Neural cell (in vitro differentiated cells): ENCODE measurements around the gene NLRP3. TPM values are rescaled to one million over a fixed set of nuclear protein-coding genes. Genes with fewer than 3 reads are reported as not detected.
"Not testable (repeated sequence)": the region's sequence is repeated elsewhere in the genome, so short reads cannot be mapped to it uniquely, and the experiment has no call there.

Experiments
- H2AFZ ChIP-seq: fragments of 200-600, 300-800 bp; sonication (generic), shearing (Covaris generic); 2 replicates; pipeline ENCODE4 v1.6.0; 2014; ENCODE audit warnings: low read depth, mild to moderate bottlenecking, antibody characterized with exemption, low read length, moderate library complexity
- H3F3A ChIP-seq: fragments of 200-600 bp; shearing (Covaris generic); 2 replicates; pipeline ENCODE4 v1.6.1; 2016; ENCODE audit warnings: mild to moderate bottlenecking, moderate library complexity, mixed read lengths, antibody characterized with exemption, low read length; ENCODE audit not compliant: insufficient read depth, poor library complexity, severe bottlenecking
- H3K27ac ChIP-seq: fragments of 200-600, 300-800 bp; sonication (generic), shearing (Covaris generic); 2 replicates; pipeline ENCODE4 v1.5.1; 2014; ENCODE audit warnings: mild to moderate bottlenecking, low read length, moderate library complexity
- H3K27me3 ChIP-seq: fragments of 300-800, 200-600 bp; sonication (generic), shearing (Covaris generic); 2 replicates; pipeline ENCODE4 v1.6.0; 2014; ENCODE audit warnings: mild to moderate bottlenecking, low read depth, low read length, moderate library complexity; ENCODE audit not compliant: insufficient read depth
- H3K36me3 ChIP-seq: fragments of 300-800, 200-600 bp; sonication (generic), shearing (Covaris generic); 2 replicates; pipeline ENCODE4 v1.5.1; 2014; ENCODE audit warnings: mild to moderate bottlenecking, antibody characterized with exemption, low read length, moderate library complexity; ENCODE audit not compliant: insufficient read depth
- H3K4me2 ChIP-seq: fragments of 300-800, 200-600 bp; sonication (generic), shearing (Covaris generic); 2 replicates; pipeline ENCODE4 v1.6.0; 2014; ENCODE audit warnings: mild to moderate bottlenecking, low read length
- H3K4me3 ChIP-seq: fragments of 300-800, 200-600 bp; sonication (generic), shearing (Covaris generic); 2 replicates; pipeline ENCODE4 v1.5.1; 2014; ENCODE audit warnings: mild to moderate bottlenecking, low read length, moderate library complexity
- H3K79me2 ChIP-seq: fragments of 200-600 bp; shearing (Covaris generic); replicated peaks from 2 replicates; pipeline ENCODE4 v1.6.0; 2014; ENCODE audit warnings: mild to moderate bottlenecking, low read length, moderate library complexity; ENCODE audit not compliant: insufficient read depth
- H3K9ac ChIP-seq: fragments of 300-800, 200-600 bp; sonication (generic), shearing (Covaris generic); 2 replicates; pipeline ENCODE4 v1.6.1; 2016; ENCODE audit warnings: mild to moderate bottlenecking, low read length, mixed read lengths
- H3K9me2 ChIP-seq: fragments of 200-600 bp; shearing (Covaris generic); 2 replicates; pipeline ENCODE4 v1.6.1; 2016; ENCODE audit warnings: mild to moderate bottlenecking, low read length, mixed read lengths; ENCODE audit not compliant: insufficient read depth
- H3K9me3 ChIP-seq: fragments of 200-600, 300-800 bp; sonication (generic), shearing (Covaris generic); 2 replicates; pipeline ENCODE4 v1.6.1; 2016; ENCODE audit warnings: mild to moderate bottlenecking, mixed run types, low read length, moderate library complexity, mixed read lengths
- H4K20me1 ChIP-seq: fragments of 200-600 bp; shearing (Covaris generic); 2 replicates; pipeline ENCODE4 v1.6.1; 2016; ENCODE audit warnings: mild to moderate bottlenecking, mixed run types; ENCODE audit not compliant: insufficient read depth
- EP300 ChIP-seq: fragments of 450-650 bp; conservative IDR thresholded peaks from 2 replicates; pipeline ENCODE4 v1.6.1; 2014; ENCODE audit warnings: antibody characterized with exemption, mild to moderate bottlenecking, moderate library complexity; ENCODE audit not compliant: poor library complexity, severe bottlenecking
- EZH2 ChIP-seq: fragments of 200-600, 300-800 bp; shearing (Covaris generic), sonication (generic); IDR thresholded peaks from 2 replicates; pipeline ENCODE4 v1.6.1; 2014; ENCODE audit warnings: antibody characterized with exemption, low read length, borderline replicate concordance, mild to moderate bottlenecking; ENCODE audit not compliant: insufficient read depth, poor library complexity, severe bottlenecking
- MXI1 ChIP-seq: fragments of 450-650 bp; conservative IDR thresholded peaks from 2 replicates; pipeline ENCODE4 v1.6.1; 2014; ENCODE audit warnings: antibody characterized with exemption, mild to moderate bottlenecking; ENCODE audit not compliant: poor library complexity, severe bottlenecking
- POLR2AphosphoS5 ChIP-seq: IDR thresholded peaks from 2 replicates; pipeline ENCODE4 v1.6.1; 2012
- RAD21 ChIP-seq: fragments of 450-650 bp; conservative IDR thresholded peaks from 2 replicates; pipeline ENCODE4 v1.6.1; 2014; ENCODE audit warnings: antibody characterized with exemption, mild to moderate bottlenecking, moderate library complexity
- SMC3 ChIP-seq: fragments of 450-650 bp; conservative IDR thresholded peaks from 2 replicates; pipeline ENCODE4 v1.6.1; 2014; ENCODE audit warnings: antibody characterized with exemption, mild to moderate bottlenecking, moderate library complexity; ENCODE audit not compliant: poor library complexity
- TAF1 ChIP-seq: IDR thresholded peaks from 2 replicates; pipeline ENCODE4 v1.6.1; 2012; ENCODE audit warnings: low read depth
- polyA plus RNA-seq: library from polyadenylated mRNA; depleted of rRNA; stranded (reverse); fragments of >200 nt; gene quantifications from 2 replicates; pipeline ENCODE4 v1.2.3, GENCODE V29; 2014
- TF ChIP-seq, protein P1 (sequence below): IDR thresholded peaks from 2 replicates; pipeline ENCODE4 v1.6.1; 2012; ENCODE audit warnings: borderline replicate concordance
- TF ChIP-seq, protein P2 (sequence below): fragments of 450-650 bp; IDR thresholded peaks from 2 replicates; pipeline ENCODE4 v1.5.1; 2014; ENCODE audit warnings: antibody characterized with exemption, mild to moderate bottlenecking, moderate library complexity; ENCODE audit not compliant: poor library complexity, severe bottlenecking

The NLRP3 gene
- polyA plus RNA-seq, 1 donor from 2014 or later = 0.36 TPM

DNA sequence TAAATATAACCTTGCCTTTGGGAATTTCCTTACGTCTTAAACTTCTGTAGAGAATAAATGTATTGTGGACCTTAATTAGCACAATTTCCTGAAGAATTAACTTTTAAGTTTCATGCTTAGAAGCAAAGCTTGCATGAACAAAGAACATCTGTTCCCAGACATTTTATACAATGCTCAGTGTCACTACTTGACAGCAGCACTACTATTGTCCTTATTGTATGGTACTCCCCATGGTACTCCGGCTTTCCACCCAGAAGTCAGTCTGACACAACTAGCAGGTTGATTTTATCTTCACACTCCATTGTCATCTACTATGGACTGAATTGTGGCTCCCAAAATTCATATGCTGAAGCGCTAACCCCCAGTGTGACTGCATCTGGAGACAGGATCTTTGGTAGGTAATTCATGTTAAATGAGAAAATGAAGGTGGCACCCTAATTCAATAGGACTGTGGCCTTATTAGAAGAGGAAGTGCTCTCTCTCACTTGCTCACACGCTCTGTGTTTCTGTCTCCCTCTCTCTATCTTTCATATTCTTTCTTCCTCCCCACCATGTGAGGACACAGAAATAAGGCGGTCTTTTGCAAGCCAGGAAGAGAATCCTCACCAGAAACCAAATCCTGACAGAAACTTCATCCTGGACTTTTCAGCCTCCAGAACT, 52.6 kb downstream of the NLRP3 start:
- Histone ChIP-seq H3K9me2 (no peaks in the 10 kb centered on the region), H3K4me2 (no peak overlapping the region), H3F3A (no peaks in the 10 kb centered on the region), H3K79me2 (no peaks in the 10 kb centered on the region), H3K27me3 (no peaks in the 10 kb centered on the region), H3K4me3 (no peak overlapping the region), H3K27ac (no peak overlapping the region), H3K36me3 (no peaks in the 10 kb centered on the region), H3K9ac (no peak overlapping the region), H3K9me3 (no peaks in the 10 kb centered on the region), H4K20me1 (no peaks in the 10 kb centered on the region), H2AFZ (no peak overlapping the region)
- TF ChIP-seq MXI1 (no peak), EP300 (no peak), RAD21 (no peak), TAF1 (no peak), SMC3 (no peak), POLR2AphosphoS5 (no peak), EZH2 (no peak)
- TF ChIP-seq, protein P1, sequence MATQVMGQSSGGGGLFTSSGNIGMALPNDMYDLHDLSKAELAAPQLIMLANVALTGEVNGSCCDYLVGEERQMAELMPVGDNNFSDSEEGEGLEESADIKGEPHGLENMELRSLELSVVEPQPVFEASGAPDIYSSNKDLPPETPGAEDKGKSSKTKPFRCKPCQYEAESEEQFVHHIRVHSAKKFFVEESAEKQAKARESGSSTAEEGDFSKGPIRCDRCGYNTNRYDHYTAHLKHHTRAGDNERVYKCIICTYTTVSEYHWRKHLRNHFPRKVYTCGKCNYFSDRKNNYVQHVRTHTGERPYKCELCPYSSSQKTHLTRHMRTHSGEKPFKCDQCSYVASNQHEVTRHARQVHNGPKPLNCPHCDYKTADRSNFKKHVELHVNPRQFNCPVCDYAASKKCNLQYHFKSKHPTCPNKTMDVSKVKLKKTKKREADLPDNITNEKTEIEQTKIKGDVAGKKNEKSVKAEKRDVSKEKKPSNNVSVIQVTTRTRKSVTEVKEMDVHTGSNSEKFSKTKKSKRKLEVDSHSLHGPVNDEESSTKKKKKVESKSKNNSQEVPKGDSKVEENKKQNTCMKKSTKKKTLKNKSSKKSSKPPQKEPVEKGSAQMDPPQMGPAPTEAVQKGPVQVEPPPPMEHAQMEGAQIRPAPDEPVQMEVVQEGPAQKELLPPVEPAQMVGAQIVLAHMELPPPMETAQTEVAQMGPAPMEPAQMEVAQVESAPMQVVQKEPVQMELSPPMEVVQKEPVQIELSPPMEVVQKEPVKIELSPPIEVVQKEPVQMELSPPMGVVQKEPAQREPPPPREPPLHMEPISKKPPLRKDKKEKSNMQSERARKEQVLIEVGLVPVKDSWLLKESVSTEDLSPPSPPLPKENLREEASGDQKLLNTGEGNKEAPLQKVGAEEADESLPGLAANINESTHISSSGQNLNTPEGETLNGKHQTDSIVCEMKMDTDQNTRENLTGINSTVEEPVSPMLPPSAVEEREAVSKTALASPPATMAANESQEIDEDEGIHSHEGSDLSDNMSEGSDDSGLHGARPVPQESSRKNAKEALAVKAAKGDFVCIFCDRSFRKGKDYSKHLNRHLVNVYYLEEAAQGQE = no peak
- TF ChIP-seq, protein P2, sequence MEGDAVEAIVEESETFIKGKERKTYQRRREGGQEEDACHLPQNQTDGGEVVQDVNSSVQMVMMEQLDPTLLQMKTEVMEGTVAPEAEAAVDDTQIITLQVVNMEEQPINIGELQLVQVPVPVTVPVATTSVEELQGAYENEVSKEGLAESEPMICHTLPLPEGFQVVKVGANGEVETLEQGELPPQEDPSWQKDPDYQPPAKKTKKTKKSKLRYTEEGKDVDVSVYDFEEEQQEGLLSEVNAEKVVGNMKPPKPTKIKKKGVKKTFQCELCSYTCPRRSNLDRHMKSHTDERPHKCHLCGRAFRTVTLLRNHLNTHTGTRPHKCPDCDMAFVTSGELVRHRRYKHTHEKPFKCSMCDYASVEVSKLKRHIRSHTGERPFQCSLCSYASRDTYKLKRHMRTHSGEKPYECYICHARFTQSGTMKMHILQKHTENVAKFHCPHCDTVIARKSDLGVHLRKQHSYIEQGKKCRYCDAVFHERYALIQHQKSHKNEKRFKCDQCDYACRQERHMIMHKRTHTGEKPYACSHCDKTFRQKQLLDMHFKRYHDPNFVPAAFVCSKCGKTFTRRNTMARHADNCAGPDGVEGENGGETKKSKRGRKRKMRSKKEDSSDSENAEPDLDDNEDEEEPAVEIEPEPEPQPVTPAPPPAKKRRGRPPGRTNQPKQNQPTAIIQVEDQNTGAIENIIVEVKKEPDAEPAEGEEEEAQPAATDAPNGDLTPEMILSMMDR = no peak

DNA sequence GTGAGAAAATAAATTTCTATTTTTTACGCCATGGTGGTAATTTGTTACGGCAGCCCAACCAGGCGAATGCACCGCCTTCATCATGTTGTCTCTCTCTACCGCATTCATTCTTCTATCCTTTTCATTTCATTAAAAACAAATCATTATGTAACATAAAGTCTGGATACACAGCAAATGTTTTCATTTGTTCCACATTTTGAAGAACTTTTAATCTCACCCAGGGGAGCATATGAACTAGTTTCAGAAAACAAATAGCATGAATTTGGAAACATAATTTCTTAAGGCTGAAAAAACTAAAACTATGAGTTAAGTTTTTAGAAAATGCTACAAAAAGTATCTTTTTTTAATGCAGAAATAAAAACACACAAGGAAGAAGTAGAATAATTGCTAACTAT, 53.2 kb downstream of the NLRP3 start:
- no peaks in the 10 kb centered on the region for H3K9me3 ChIP-seq
- no peaks in the 10 kb centered on the region for H3K36me3 ChIP-seq
- no peaks in the 10 kb centered on the region for H3K79me2 ChIP-seq
- TF ChIP-seq MXI1 = no peak
- TF ChIP-seq SMC3 = no peak
- TF ChIP-seq EZH2 = no peak
- no peak for TF ChIP-seq RAD21
- TF ChIP-seq, protein P2 = no peak
- TF ChIP-seq, protein P1 = no peak
- TF ChIP-seq TAF1 = no peak
- no peak for TF ChIP-seq EP300
- TF ChIP-seq POLR2AphosphoS5 = no peak
- H3K4me3 ChIP-seq = no peak overlapping the region
- no peaks in the 10 kb centered on the region for H4K20me1 ChIP-seq
- no peak overlapping the region for H3K4me2 ChIP-seq
- H3K9ac ChIP-seq = no peak overlapping the region
- no peaks in the 10 kb centered on the region for H3K9me2 ChIP-seq
- H3K27ac ChIP-seq = no peak overlapping the region
- H3F3A ChIP-seq = no peaks in the 10 kb centered on the region
- no peak overlapping the region for H2AFZ ChIP-seq
- H3K27me3 ChIP-seq = no peaks in the 10 kb centered on the region

DNA sequence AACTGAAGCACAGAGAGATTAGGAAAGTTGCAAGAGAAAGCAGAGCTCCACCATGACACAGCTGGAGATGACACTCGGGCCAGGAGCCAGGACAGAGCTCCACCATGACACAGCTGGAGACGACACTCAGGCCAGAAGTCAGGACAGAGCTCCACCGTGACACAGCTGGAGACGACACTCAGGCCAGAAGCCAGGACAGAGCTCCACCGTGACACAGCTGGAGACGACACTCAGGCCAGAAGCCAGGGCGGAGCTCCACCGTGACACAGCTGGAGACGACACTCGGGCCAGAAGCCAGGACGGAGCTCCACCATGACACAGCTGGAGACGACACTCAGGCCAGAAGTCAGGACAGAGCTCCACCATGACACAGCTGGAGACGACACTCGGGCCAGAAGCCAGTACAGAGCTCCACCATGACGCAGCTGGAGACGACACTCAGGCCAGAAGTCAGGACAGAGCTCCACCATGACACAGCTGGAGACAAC, 55.0 kb downstream of the NLRP3 start:
- H4K20me1 ChIP-seq, H3K79me2 ChIP-seq, H3K9me3 ChIP-seq, H3K9me2 ChIP-seq, H3K27ac ChIP-seq, H3K4me3 ChIP-seq, H2AFZ ChIP-seq, H3F3A ChIP-seq, H3K36me3 ChIP-seq, H3K4me2 ChIP-seq, H3K27me3 ChIP-seq, H3K9ac ChIP-seq: not testable (repeated sequence)
